Lung microvascular endothelial cell (primary cell): ENCODE results near the gene PSMG4. TPM values are rescaled to one million over a fixed set of nuclear protein-coding genes. Genes with fewer than 3 reads are reported as not detected.
A peak's percentile ranks its signal among the peaks of the same experiment; 100 is the strongest.
"Not testable (repeated sequence)": the region's sequence is repeated elsewhere in the genome, so short reads cannot be mapped to it uniquely, and the experiment has no call there.

ENCODE experiments used
- DNase-seq, 2 donors: peaks; one replicate each; pipeline versions ENCODE4 v3.0.0 to v3.0.0-alpha.2; 2010; ENCODE audit warnings: low read depth in 2 of 2
- total RNA-seq: library from RNA; depleted of rRNA; stranded (reverse); fragments of >200 nt; gene quantifications from 2 replicates; pipeline ENCODE4 v1.2.1, GENCODE V29; 2014

Gene PSMG4
- total RNA-seq, 1 donor from 2014 or later: 31.9 TPM

DNA sequence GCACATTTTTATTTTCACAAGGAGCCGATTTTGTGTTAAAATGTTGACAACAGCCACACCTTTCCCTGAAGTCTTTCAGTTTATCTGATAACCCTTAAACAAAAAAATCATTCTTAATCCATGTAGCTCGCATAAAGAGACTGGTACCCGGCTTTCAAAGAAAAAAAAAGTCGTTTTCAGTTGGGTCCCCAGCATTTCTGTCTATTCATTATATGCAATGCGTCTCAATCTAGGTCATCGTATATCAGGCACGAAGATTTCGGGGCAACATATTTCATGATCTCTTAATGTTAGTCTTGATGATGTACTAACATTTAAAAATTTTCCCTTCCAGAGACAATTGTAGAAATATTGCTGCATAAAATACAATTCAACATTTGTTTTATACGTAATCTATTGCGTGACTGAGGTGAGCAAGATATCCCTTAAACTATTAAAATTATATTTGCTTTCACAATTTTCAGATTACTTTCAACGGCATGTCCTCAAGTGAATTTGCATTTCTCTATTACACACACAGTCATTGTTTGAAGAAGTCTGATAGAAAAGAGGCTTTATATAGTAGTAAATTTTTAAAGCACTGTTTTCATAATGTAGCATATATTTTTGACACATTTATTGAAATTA is 28.4 kb upstream of the PSMG4 start:
- DNase-seq: no peak

DNA sequence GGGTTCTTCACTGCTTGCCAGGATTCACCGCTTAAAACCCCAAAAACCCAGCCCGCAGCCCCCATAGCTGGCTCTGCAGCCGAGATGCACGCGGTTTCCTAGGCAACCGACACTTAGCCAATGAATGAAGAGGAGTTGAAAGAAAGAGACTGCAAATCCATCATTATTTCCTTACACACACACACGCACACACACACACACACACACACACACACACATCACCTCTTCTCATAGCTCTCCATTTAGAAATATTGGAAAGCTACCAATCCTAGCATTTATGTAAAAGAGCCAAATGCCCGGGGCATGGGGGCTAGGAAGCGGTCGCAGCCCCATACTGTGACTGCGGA is 27.9 kb upstream of the PSMG4 start:
- DNase-seq: peak in 1 of 2 donors; percentile 37

DNA sequence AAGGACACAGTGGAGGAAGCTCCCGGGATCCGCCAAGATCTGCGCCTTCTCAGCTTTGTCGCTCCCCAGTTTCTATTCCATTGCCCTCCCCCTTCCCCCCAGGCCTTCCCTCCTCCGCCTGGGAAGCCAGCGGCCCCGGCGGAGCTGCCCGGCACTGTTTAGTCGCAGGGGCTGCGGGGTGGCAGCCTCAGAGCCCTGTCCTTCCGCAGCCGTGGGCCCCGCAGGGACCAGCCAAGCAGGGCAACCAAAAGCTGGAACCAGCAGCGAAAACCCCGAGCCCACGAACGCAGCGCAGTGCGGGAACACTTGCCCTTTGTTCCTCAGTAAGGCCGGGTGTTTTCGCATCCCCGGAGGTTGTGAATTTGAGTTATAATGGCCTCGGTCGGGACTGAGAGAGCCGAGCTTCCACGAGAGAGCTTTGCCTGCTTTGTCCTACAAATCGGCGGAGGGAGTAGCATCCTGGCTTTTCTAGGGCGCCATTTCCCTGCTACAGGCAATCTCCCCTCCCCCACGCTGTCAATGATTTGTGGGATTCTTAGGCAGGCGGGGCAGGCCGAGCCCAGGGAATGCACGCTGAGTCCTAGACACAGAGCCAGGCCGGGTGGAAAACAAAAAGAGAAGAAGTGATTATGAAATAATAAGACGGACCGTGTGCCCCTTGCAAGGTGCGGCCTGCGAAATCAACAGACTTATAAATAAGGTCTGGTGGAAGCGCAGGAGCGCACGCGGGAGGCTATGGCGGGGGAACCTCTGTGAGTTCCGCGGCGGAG is 27.3 kb upstream of the PSMG4 start:
- peak; percentile 35 to 67 for DNase-seq

DNA sequence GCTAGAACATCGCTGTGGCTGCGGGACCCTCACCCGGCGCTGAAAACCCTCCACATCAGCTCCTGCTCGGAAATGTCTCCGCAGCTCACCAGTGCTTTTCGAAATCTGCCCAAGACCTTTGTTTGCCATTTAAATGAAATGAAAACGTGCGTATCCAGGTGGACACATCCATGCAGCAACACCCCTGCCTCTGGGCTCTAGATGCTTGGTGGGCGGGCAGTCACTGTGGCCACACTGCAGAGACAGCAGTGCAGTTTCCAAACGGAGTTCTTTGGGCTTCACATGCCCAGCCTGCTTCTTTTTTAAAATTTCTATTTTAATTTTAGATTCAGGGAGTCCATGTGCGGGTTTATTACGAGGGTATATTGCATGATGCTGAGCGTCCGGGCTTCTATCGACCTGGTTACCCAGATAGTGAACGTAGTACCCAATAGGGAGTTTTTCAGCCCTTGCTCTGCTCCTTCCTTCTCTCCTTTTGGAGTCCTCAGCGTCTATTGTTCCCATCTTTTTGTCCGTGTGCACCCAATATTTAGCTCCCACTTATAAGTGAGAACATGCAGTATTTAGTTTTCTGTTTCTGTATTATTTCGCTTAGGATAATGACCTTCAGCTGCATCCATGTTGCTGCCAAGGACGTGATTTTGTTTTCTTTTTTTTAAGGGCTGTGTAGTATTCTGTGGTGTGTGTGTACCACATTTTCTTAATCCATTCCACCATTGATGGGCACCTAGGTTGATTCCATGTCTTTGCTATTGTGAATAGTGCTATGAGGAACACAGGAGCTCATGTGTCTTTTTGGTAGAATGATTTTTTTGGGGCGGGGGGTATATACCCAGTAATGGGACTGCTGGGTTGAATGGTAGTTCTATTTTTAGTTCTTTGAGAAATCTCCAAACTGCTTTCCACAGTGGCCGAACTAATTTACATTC is 26.5 kb upstream of the PSMG4 start:
- DNase-seq: no peak

DNA sequence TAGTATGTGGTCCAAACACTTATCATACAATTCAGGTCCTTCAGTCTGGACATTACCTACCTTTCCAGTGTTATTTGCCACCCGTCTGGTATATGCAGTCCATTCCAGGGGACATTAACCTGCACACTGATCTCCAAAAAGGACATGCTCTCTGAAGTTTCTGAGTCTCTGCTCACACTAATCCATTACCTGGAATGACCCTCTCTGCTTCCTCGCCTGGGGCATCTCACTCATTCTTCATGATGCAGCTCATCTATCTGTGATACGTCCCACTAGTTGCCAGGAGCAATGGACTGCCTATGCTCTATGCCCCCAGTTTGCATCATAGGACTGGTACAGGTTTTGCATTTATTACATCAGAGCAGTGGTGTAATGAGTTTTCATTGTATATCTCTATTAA is 25.4 kb upstream of the PSMG4 start:
- DNase-seq: no peak

DNA sequence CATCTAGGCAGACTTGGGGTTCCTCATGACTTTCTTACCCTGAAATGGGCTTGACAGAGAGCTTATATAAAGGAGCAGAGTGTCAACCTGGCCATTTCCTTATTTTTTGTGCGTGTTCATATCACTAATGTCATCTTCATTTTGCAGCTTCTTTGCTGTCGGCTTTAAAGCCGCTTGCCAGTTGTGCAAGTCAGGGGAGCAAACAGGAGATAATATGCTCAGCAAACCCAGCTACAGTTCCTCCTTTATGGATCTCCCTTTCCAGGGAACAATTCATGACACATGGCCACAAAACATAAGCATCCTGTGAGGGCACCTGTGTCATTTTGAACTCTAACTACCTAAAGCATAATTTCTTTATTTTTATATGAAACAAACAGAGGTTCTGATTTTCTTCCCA is 24.8 kb upstream of the PSMG4 start:
- no peak for DNase-seq

DNA sequence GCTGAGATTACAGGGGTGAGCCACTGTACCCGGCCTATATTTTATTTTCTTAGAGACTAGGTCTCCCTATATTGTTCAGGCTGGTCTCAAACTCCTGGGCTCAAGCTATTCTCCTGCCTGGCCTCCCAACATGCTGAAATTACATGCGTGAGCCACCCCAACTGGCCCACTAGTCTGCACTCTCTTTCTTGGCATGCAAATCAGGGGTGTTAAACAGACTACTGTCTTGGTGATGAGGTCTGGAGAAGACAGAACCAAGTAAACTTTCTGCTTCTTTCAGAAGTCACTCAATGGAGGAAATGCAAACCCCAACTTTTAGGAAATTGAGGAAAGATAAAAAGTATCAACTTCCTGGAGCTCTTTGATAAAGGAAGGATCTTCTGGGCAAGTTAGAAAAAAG is 23.3 kb upstream of the PSMG4 start:
- no peak for DNase-seq

DNA sequence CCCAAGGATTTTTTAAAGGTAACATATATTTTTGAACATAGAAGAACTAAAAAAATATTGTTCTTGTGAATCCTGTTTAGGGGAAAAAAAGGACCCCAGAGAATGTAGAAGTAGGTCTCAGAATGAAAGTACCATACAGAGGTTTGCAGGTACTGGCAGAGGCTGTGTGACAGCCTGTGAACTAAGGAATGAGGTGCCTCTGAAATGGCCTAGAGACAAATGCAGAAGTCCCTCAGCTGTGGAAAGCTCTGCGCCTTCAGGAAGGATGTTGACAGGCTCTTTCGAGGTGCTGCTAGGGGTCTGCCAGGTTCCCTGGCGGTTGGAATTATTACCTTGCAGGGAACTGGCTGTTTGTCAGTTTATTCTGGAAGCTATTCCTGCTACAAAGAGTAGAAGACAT is 22.7 kb upstream of the PSMG4 start:
- no peak for DNase-seq

DNA sequence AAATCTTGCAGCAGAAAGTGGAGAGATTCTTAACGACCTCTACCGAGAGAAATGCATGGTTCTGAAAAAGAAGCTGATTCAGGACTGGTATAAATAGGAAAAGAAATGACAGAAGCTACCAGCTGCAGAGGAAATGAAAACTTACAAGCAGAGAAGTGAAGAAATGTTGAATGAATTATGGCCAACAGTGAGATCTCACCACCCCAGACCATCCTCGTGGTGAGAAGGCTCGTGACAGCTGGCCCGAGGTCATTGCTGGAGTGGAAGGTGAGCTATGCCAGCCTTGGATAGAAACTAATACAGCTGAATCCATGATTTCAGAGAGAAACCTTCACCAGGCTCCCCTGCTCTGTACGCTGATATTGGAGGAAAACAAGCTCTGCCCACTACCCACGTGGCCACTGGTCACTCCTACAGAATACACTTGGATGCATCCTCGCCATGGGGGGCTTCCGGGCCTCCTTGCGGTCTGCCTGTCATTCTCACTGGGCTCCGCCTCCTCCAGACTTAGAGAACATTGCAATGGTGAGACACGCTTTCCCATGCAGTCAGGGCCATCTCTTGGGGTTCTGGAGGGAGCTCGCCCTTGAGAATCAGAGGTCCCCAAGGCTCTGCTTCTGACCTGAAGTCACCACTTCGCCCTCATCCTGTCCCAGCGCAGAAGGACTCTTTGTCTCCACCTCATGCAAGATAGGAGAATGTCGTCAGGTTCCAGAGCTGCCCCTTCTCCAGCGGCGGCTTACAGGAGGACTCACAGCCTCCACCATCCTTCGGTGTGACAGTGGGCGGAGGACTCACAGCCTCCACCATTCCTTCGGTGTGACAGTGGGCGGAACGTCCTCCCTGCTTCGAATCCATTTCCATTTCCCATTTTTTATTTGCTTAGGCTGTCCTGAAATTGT is 20.7 kb upstream of the PSMG4 start:
- no peak for DNase-seq

DNA sequence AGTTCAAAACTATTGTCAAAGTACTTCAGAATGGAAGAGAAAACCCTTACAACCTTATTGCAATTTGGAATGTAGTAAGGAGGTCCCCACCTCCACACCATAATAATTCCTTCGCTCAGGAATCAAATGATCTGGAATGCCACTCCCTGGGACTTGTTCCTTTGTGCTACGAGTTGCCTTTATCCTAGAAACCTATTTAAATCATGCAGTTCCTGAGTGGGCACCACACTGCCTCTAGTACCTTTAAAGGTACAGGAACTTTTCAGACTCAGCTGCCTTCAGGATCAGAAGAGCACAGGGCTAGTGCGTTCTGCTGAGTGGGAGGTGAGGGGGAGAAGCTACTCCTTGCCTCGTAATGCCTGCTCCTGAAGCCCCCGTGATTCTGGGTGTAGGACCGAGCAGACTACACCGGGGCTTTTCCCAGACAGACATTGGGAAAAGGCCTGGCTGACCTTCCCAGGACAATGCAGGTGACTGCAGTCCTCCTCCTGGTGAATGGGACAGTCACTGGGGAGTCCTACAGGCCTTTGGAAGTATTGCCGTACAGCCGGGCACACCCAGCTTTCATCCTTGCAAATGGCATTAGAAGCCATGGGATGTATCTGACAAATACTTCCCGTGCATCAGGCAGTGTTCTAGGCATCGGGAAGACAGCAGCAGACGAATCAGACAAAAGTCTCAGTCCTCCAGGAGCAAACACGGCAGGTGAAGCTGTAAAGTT is 19.5 kb upstream of the PSMG4 start:
- peak in 1 of 2 donors; percentile 21 for DNase-seq

DNA sequence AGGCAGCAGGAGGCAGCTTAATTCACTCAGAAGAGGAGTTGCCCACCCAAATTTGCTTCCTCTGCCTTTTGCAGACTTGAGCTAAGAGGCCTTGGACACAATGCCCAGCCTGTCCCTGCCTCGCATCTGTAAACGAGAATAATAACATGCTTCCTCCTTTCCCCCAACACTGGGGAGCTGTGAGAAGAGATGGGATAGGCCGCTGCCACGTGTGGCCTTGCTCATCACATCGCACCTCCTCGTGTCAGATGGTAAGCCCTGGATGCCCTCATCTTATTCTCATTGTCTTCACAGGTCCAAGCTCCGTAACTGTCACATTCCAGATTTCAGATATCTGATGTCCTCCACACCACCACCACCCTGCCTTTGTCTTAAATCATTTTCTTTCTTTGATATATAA is 18.2 kb upstream of the PSMG4 start:
- DNase-seq: no peak

DNA sequence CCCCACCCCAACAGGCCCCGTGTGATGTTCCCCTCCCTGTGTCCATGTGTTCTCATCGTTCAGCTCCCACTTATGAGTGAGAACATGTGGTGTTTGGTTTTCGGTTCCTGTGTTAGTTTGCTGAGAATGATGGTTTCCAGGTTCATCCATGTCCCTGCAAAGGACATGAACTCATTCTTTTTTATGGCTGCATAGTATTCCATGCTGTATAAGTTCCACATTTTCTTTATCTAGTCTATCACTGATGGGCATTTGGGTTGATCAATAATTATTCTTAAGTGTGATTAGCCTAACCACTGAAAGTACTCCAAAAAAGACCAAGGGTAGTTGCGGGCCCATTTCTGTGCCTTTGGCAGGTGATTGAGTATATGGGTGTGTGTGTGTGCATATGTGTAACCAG is 17.0 kb upstream of the PSMG4 start:
- DNase-seq: not testable (repeated sequence)

DNA sequence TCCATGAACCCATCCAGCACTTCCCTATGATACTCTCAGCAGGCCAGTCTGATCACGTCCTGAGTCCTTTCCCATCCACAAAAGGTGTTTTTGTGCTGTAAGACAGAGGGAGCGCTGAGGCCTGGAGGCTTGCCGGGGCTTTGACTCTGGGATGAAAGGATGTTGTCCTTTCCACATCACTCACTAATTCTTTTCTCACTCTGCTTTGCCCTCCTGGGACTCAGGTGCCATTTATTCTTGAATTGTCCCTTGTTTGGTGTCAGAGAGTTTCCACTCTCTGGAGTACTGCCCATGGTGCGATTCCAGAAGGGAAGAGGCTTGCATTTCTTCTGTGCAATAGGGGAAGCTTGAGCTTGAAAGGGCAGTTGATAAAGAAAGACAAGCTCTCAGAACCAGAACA is 16.0 kb upstream of the PSMG4 start:
- no peak for DNase-seq

DNA sequence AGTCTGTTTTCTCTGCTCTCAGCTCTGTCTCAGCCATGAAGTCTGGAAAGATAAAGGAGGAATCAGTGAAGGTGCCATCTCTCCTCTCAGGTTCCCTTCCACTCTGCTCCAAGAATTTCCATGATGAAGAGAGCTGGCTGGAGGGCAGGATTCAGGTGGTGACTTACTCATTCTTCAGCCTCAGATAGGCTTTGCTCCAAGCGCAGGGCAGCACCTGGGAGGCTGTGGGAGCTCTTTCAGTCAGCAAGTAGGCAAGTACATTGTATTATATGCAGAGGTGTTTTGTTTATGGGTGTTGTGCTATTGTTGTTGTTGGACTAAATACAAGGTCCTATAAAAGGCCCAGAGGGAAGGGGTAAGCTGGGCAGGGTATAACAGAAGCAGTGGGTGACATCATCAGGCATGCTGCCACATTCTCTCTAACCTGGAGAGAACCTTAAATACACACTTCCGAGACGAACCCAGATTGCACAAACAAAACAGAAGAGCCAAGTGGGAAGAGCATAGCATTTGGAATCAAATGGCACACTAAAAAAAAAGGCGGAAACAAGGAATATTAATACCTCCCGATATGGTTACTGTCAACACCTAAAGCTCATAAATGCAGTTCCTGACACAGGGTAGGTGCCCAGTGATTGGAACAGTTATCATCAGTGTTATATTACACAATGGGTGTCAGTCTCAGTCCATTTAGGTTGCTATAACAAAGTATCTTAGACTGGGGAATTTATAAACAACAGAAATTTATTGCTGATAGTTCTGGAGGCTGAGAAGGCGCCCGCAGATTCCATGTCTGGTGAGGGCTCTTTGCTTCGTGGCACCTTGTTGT is 14.5 kb upstream of the PSMG4 start:
- no peak for DNase-seq

DNA sequence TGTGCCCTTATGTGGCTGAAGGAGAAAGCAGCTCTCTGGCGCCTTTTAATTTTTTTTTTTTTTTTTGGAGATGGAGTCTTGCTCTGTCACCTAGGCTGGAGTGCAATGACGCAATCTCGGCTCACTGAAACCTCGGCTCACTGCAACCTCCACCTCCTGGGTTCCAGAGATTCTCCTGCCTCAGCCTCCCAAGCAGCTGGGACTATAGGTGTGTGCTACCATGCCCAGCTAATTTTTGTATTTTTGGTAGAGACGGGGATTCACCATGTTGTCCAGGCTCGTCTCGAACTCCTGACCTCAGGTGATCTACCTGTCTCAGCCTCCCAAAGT is 13.9 kb upstream of the PSMG4 start:
- not testable (repeated sequence) for DNase-seq

DNA sequence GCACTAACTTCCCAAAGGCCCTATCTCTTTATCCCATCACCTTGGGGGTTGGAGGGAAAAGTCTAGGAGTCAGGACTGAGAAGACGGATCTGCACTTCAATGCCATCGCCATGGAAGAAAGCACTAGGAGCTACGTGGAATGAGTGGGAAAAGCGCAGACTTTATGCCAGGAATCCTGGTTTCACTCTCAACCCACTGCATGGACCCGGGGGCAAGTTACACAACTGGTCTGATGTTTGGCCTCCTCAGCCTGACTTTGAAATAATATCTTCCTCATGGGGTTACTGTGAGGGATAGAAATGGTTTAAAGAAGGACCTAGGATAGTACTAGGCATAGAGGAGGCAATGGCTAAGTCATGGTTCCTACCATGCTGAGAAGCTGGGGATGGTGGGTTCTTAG is 13.5 kb upstream of the PSMG4 start:
- DNase-seq: no peak

DNA sequence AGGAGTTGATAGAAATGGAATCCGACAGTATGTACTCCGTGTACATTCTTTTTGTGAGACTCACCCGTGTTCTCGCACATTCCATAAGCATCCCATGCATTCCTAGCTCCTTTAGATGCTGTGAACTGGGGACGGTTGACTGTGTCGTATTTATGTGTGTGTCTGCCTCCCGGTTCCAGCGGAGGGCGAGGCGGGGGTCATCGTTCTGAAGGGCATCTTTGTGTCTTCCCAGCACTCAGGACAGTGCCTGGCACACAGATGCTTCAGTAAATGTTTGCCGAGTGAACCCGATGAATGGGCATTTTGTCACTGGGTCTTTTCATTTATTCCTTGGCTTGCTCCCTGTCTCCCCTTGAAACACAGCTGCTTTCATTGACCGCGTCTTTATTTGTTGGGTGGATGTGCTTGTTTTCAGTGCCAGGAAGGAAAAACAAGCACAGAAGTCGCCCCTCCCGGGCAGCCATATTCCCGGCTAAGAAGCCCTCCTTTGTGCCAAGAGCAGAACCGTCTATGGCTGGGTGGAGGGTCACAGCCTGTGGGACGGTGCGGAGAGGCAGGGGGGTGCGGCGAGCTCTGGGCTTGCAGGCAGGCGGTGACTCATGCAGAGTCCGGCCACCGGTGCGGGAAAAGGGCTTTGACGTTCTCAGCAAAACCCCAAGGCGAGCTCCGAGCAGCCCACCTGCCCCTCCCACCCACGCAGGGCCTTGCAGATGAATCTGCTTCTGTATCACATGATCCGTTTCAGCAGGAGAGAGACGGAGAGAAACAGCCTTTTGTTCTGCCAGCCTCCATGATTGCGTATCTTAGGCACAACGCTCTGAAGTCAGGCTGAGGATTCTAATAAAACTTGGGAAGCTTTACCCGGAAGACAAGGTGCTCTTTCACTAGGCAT is 11.2 kb upstream of the PSMG4 start:
- DNase-seq: peak; percentile 41 to 60

DNA sequence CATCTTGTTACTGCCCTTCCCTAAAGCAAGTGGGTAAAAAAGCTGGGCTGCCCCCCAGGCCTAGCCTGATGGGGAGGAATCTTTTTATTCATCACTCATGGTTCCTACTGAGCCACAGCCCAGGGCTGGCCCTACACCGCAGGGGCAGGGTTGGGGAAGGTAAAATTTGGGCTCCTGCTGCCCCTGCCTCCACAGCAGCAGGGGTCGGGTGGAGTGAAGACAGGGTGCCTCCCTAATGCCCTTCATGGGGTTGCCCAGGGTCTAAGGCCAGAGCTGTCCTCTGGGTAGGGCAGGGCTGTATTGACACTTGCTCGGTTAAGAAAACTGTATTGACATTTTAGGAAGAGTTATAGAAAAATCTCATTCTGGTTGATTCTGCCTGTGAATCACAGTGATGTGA is 8.9 kb upstream of the PSMG4 start:
- DNase-seq: no peak

DNA sequence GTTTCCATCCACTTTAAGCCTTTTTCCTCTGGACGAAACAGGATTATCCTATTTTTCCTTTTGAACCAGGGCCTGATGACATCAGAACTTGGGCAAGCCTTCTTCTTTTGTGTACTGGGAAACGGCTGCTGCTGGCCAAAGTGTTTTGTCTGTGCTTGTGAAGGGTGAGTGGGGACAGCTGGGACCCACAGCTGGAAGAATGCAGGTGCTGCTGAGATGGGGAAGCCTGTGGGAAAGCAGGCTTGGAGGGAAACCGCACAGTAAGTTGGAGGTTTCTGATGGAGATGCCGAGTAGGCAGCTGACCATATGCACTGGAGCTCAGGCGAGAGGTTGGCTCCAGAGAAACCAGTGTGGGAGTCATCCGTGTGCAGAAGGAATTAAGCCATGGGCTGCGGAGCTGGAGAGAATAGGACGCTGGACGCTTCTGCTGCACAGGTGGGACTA is 8.5 kb upstream of the PSMG4 start:
- no peak for DNase-seq
